ENCODE data around the gene SH3BP4. TPM values are rescaled to one million over a fixed set of nuclear protein-coding genes. Genes with fewer than 3 reads are reported as not detected.

The SH3BP4 gene
- total RNA-seq, 2 experiments from 2014 or later: 0.06 TPM; not detected in 1

GRCh38 chr2:235030126-235030525 lies 78.3 kb downstream of the SH3BP4 start:
- Histone ChIP-seq H3K4me2 (ENCODE audit: low read length) (no peak overlapping the region), H3K79me2 (ENCODE audit: insufficient read depth, low read depth, low read length) (no peaks in the 10 kb centered on the region), H3K4me3 (ENCODE audit: low read depth, low read length, poor library complexity, severe bottlenecking) (no peak overlapping the region), H3K36me3 (ENCODE audit: insufficient read depth, low read length) (no peaks in the 10 kb centered on the region), H2AFZ (ENCODE audit: low read length) (no peak overlapping the region), H3K9me2 (ENCODE audit: insufficient read depth, low read length) (no peaks in the 10 kb centered on the region), H3K4me1 (ENCODE audit: insufficient read depth, low read length, poor library complexity, severe bottlenecking) (no peaks in the 10 kb centered on the region), H3K27ac (ENCODE audit: low read depth, low read length, poor library complexity, severe bottlenecking) (no peak overlapping the region), H4K20me1 (ENCODE audit: insufficient read depth, low read length) (no peaks in the 10 kb centered on the region), H3K9me3 (ENCODE audit: low read length) (no peaks in the 10 kb centered on the region)
- DNase-seq (ENCODE audit: low spot score): no peak
- TF ChIP-seq EZH2phosphoT487 (IDR thresholded peaks at IDR 0.05; ENCODE audit: borderline replicate concordance, low read depth, low read length) (no peak), CTCF (conservative IDR thresholded peaks at IDR 0.05; ENCODE audit: low read length) (no peak)
- ChIA-PET CTCF (ENCODE audit: unreplicated experiment) (no interaction called here), POLR2A (interaction anchor here (0.6 kb wide), 1 partner anchor 1246 kb away, joined by 7 read pairs; no protein-coding TSS in a partner anchor)
- intact Hi-C loops (cut with micrococcal nuclease; ENCODE audit: unreplicated experiment): no loop called here
- BruUV-seq (replicated peaks): no TSS peak

GRCh38 chr2:235030936-235031335 lies 79.1 kb downstream of the SH3BP4 start:
- Histone ChIP-seq H3K9me2 (ENCODE audit: insufficient read depth, low read length) (no peaks in the 10 kb centered on the region), H3K79me2 (ENCODE audit: insufficient read depth, low read depth, low read length) (no peaks in the 10 kb centered on the region), H3K27ac (ENCODE audit: low read depth, low read length, poor library complexity, severe bottlenecking) (no peak overlapping the region), H3K9me3 (ENCODE audit: low read length) (no peaks in the 10 kb centered on the region), H3K4me3 (ENCODE audit: low read depth, low read length, poor library complexity, severe bottlenecking) (no peak overlapping the region), H2AFZ (ENCODE audit: low read length) (no peak overlapping the region), H4K20me1 (ENCODE audit: insufficient read depth, low read length) (no peaks in the 10 kb centered on the region), H3K36me3 (ENCODE audit: insufficient read depth, low read length) (no peaks in the 10 kb centered on the region), H3K4me1 (ENCODE audit: insufficient read depth, low read length, poor library complexity, severe bottlenecking) (no peaks in the 10 kb centered on the region), H3K4me2 (ENCODE audit: low read length) (no peak overlapping the region)
- BruUV-seq (replicated peaks): no TSS peak
- POLR2A ChIA-PET: interaction anchor here (0.6 kb wide), 1 partner anchor 192 kb away, joined by 3 read pairs; no protein-coding TSS in a partner anchor
- no peak for DNase-seq (ENCODE audit: low spot score)
- TF ChIP-seq CTCF (conservative IDR thresholded peaks at IDR 0.05; ENCODE audit: low read length) (no peak), EZH2phosphoT487 (IDR thresholded peaks at IDR 0.05; ENCODE audit: borderline replicate concordance, low read depth, low read length) (no peak)
- intact Hi-C loops (cut with micrococcal nuclease; ENCODE audit: unreplicated experiment): no loop called here
- CTCF ChIA-PET (ENCODE audit: unreplicated experiment): no interaction called here

- no peaks in the 10 kb centered on the region for H3K36me3 ChIP-seq (ENCODE audit: insufficient read depth, low read length)
- TF ChIP-seq CTCF (conservative IDR thresholded peaks at IDR 0.05; ENCODE audit: low read length) (no peak), EZH2phosphoT487 (IDR thresholded peaks at IDR 0.05; ENCODE audit: borderline replicate concordance, low read depth, low read length) (no peak)
- BruUV-seq (replicated peaks): no TSS peak
- no peaks in the 10 kb centered on the region for H3K9me3 ChIP-seq (ENCODE audit: low read length)
- no peak overlapping the region for H3K4me2 ChIP-seq (ENCODE audit: low read length)
- POLR2A ChIA-PET: no interaction called here
- no peaks in the 10 kb centered on the region for H3K9me2 ChIP-seq (ENCODE audit: insufficient read depth, low read length)
- intact Hi-C loops (cut with micrococcal nuclease; ENCODE audit: unreplicated experiment): no loop called here
- no peak overlapping the region for H2AFZ ChIP-seq (ENCODE audit: low read length)
- H3K4me1 ChIP-seq (ENCODE audit: insufficient read depth, low read length, poor library complexity, severe bottlenecking): no peaks in the 10 kb centered on the region
- CTCF ChIA-PET (ENCODE audit: unreplicated experiment): interaction anchor here (0.5 kb wide), 1 partner anchor 109 kb away, joined by 3 read pairs; no protein-coding TSS in a partner anchor
- DNase-seq (ENCODE audit: low spot score): no peak
- H3K27ac ChIP-seq (ENCODE audit: low read depth, low read length, poor library complexity, severe bottlenecking): no peak overlapping the region
- H4K20me1 ChIP-seq (ENCODE audit: insufficient read depth, low read length): no peaks in the 10 kb centered on the region
- no peak overlapping the region for H3K4me3 ChIP-seq (ENCODE audit: low read depth, low read length, poor library complexity, severe bottlenecking)
- H3K79me2 ChIP-seq (ENCODE audit: insufficient read depth, low read depth, low read length): no peaks in the 10 kb centered on the region
These were observed 80.0 kb downstream of the SH3BP4 start for GRCh38 chr2:235031686-235032373.
